DMS53 (cell line): Measurements from ENCODE around the gene TMEM244.
"Not testable (repeated sequence)": the region's sequence is repeated elsewhere in the genome, so short reads cannot be mapped to it uniquely, and the experiment has no call there.

ENCODE experiments used
- DNase-seq: peaks from one replicate; lab custom pipeline; 2025; lab: John Stamatoyannopoulos, UW

TMEM244 gene, protein sequence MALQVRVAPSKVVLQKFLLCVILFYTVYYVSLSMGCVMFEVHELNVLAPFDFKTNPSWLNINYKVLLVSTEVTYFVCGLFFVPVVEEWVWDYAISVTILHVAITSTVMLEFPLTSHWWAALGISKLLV

DNA sequence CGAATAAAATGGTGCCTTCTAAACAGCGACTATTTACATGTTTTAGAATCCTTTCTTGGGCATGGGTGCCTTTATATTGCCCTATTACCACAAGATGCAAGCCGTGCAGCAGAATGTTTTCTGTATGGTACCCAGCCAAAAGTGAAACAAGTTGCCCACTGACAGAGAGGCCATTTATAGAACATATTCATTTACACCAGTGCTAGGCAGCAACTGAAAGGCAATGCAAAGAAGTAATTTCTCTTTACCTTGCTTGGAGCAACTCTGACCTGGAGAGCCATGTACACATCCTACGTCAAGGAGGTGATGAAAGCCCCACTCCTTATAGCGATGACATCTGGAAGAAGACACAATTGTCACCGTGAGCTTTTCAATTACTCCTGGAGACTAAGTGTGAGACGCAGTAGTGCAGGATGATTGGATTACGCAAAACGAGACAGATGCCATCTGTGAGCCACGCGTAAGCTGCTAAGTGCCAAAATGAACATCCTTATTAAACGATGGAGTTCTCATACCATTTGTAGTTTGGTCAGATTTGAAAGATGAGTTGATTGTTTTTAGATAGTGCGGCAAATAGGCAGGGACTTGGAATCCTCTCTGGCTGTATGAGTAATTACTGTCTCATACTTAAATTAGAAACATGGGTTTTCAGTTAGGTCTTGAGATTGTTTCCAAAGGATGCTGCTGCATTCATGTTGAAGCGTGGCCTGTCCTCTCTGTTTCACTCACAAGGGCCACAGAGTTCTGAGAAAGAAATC is at the start of gene TMEM244:
Gene TMEM244 (minus strand): TSS at position 408 of the 758 bp plus-strand sequence. CDS start 127 bp downstream, at position 281.
- DNase-seq, result peak; percentile 6

- no peak for DNase-seq
Measured at GRCh38 chr6:129908858-129909257, 47.7 kb upstream of the TMEM244 start.

GRCh38 chr6:129908356-129908755 is 47.2 kb upstream of the TMEM244 start:
- DNase-seq, result no peak

GRCh38 chr6:129906515-129907077 is 45.5 kb upstream of the TMEM244 start:
- DNase-seq, result no peak

DNA sequence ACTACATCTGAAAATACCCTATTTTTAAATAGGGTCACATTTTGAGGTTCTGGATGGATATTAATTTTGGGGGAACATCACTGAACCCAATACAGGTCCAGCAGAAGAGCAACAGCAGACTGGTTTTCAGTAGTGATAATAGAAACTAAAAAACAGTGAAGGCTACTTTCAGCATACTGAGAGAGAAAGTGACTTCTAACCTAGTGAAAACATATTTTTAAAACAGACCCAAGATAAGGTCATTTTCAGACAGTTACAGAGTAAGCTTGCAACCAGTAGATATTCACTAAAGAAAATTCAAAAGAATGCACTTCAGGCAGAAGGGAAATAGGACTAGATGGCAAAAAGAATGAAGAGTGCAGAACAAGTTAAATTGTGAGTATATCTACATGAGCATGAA is 42.0 kb upstream of the TMEM244 start:
- no peak for DNase-seq

GRCh38 chr6:129902681-129903080 is 41.6 kb upstream of the TMEM244 start:
- no peak for DNase-seq

DNA sequence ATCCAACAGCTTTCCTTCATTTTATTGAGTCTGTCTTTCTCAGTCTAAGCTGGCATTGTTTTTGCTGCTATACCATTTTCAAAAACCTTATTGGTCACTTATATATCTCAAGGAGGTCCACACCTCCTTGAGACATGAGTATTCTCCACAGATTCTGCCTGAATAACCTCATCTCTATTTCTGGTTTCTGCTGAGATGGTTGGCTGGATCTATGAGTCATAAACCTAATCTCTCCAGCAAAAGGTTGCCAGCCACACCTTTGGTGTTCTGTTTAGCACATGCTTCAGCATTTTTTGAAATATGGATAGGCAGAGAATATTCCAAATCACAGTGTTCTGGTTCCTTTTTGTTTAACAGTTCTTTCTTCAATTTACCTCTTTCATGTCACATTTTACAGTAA is 40.8 kb upstream of the TMEM244 start:
- DNase-seq, result peak; percentile 33

- DNase-seq, result no peak
Measured at GRCh38 chr6:129895692-129896091, 34.6 kb upstream of the TMEM244 start.

DNA sequence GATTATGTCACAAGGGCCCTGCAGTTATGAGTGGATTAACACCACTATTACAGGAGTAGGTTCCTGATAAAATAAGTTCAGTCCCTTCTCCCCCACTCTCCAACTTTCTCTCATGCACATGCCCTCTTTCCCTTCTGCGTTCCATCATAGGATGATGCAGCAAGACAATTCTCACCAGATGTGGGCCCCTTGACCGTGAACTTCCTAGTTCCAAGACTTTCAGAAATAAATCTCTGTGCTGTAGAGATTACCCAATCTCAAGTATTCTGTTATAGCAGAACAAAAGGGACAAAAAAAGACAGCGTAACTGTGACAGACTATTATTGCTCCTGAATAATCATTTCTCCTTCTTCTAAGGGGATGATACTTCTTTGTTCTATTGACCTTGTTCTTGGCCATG is 33.8 kb upstream of the TMEM244 start:
- no peak for DNase-seq

DNA sequence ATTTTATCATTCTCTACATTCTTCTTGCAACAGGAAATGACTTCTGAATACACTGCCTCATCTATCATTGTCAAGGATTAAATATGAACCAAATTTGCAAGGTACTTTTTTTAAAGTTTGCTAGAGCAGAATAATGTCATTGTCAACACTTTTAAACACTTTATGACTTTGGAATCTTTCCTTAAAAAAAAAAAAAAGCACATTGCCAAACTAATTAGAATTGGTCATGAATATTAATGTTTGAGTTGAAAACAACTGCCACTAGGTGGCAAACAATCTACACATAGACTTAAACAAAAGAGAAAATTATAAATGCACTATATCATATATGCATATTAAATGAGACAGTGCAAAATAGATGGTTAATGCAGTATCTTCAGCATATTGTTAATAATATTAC is 32.5 kb upstream of the TMEM244 start:
- DNase-seq, result peak; percentile 32

- peak; percentile 15 for DNase-seq
Measured at GRCh38 chr6:129890701-129891100, 29.6 kb upstream of the TMEM244 start.

GRCh38 chr6:129890164-129890563 is 29.0 kb upstream of the TMEM244 start:
- no peak for DNase-seq

GRCh38 chr6:129889580-129889979 is 28.5 kb upstream of the TMEM244 start:
- peak; percentile 6 for DNase-seq

- no peak for DNase-seq
Measured at GRCh38 chr6:129886401-129887155, 25.5 kb upstream of the TMEM244 start.

- DNase-seq, result no peak
Measured at GRCh38 chr6:129884211-129884610, 23.1 kb upstream of the TMEM244 start.

- DNase-seq, result no peak
Measured at GRCh38 chr6:129882510-129883023, 21.5 kb upstream of the TMEM244 start.

- DNase-seq, result not testable (repeated sequence)
Measured at GRCh38 chr6:129877894-129878293, 16.8 kb upstream of the TMEM244 start.

DNA sequence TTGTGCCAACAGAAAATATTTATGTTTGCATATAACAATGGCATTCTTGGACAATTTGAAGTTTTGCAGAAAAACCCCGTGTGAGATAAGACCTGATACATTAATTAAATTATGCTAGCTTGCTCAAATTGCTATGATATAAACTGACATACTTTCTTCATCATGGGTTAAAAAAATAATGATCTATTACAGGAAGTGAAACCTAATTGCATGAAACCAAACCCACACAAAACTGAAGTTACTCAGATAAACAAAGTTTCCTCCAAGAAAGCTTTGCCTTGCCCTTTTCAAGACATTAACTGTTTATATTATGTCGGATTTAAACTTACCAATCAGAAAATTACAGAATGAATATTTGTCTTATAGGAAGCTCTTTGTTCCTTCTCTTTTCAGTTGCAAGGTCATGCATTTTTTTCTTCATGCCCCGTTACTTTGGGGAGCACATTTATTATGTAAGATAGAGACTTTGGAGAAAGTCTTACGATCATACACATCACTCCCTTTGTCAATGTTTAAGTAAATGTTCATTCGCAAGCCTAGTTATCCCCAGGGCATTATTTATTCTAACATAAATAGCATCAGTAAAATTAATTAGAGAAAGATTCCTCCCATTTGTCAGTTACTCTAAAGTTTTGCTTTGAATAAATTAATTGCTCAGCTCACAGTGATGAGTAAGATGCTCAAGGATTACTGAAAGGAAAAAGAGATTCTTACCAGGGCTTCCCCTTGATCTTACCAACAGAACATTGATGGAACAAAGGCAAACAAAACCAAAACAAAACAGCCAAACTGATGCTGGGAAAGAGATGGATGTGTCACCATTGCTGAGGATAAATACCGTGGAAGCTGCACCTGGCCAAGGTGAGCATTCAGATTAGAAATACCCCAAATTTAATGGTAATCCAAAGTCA is 14.8 kb upstream of the TMEM244 start:
- DNase-seq, result no peak

- DNase-seq, result no peak
Measured at GRCh38 chr6:129874837-129875236, 13.7 kb upstream of the TMEM244 start.

GRCh38 chr6:129872586-129872985 is 11.5 kb upstream of the TMEM244 start:
- DNase-seq, result peak; percentile 1

- no peak for DNase-seq
Measured at GRCh38 chr6:129871221-129871620, 10.1 kb upstream of the TMEM244 start.
